GM19238 (cell line): ENCODE data around the gene TEX261.

ENCODE experiments used
- DNase-seq: peaks from one replicate; pipeline ENCODE4 v3.0.0; 2011; ENCODE audit warnings: low spot score; ENCODE audit not compliant: insufficient read length

TEX261 gene

DNA sequence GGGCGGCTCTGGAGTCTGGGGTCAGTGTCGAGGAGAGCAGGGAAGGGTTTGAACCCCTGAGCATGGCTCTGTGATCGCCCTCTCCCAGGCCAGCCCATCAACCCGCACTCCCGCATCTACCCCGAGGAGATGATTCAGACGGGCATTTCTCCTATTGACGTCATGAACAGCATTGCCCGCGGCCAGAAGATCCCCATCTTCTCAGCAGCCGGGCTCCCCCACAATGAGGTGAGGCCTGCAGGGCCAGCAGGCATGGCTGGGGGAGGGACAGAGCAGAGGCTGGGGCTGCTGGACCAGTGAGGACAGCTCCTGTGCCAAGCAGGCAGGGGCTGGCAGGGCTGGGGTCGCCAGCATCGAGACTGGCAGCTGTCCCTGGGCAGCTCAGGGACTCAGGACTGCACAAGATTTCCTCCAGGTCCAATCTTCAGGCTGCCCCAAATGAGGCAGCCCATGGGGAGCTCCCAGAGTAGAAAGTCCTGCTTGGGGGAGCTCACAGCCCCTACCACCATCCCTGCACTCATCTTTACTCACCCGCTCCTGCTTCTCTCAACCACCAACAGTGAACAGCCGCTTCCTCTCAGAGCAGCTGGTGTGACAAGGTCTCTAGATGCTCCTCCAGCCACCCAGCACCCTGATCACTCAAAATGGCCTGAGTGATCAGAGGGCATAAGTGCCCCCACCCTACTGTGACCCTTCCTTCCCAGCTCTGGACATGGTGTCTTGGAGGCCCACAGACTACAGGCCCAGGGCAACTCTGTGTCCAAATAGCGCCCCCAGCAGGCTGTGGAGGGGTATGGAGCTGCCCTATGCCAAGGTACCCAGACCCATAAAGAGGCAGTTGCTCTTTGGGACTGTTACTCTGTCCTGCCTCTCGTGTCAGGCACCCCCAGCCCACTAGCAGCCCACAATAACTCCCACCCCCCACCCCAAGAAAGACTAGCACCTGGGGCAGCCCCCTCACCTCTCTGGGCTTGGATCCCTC lies 34.5 kb downstream of the TEX261 start:
- no peak for DNase-seq

DNA sequence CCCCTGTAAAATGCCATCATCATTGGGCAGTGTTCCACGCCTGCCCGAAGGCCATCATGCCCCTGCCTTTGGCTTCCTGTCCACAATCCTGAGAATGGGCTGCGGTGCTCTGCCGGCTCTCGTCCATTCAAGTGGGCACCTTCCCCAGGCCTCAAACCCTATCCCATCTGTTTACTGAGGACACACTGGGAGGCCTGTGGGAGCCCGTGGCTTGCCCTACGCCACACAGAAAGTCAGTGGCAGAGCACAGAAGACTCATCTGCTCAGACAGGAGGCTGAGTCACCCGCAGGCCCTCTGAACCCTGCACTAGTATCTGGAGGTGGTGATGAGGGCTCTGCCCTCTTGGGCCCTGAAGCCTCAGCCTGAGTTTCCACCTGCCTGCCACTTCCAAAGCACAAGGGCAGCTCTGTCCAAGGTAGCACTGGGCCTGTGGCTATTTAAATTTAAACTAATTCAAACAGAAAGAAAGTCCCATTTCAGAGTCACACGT lies 35.4 kb downstream of the TEX261 start:
- DNase-seq: no peak

- no peak for DNase-seq
Observed at GRCh38 chr2:70958759-70959158, 35.9 kb downstream of the TEX261 start.

DNA sequence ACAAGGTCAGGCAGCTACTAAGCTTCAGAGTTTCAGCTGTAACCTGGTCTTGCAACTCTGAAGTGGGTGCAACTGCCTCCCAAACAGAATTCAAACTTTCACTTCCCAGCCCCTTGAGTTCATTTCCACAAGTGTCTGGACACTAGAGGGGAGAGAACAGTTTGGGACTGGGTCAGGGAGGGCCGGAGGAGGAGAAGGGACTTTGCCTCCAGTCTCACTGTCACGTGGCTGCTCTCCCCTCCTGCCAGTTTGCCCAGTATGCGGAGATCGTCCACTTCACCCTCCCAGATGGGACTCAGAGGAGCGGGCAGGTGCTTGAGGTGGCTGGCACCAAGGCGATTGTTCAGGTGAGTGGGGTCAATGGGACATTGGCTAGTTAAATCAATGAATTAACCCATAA lies 36.9 kb downstream of the TEX261 start:
- DNase-seq: no peak

GRCh38 chr2:70956141-70956540 lies 38.5 kb downstream of the TEX261 start:
- no peak for DNase-seq

DNA sequence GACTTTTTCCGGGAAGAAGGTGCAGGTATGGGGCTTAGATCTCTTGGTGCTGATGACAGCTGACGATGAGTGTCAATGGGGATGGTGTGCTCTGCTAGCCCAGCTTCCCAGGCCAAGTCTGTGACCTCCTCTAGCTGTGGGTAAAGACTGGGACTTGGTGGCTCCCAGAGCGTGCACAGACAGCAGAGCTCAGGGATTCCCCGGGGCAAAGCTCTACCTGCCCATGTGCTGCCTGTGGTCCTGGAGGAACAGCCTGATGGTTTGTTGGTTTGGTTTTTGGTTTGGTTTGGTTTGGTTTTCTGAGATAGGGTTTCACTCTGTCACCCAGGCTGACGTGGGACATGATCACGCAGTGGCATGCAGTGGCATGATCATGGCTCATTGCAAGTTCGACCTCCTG lies 39.8 kb downstream of the TEX261 start:
- DNase-seq: no peak

GRCh38 chr2:70949086-70949485 lies 45.6 kb downstream of the TEX261 start:
- DNase-seq: no peak

DNA sequence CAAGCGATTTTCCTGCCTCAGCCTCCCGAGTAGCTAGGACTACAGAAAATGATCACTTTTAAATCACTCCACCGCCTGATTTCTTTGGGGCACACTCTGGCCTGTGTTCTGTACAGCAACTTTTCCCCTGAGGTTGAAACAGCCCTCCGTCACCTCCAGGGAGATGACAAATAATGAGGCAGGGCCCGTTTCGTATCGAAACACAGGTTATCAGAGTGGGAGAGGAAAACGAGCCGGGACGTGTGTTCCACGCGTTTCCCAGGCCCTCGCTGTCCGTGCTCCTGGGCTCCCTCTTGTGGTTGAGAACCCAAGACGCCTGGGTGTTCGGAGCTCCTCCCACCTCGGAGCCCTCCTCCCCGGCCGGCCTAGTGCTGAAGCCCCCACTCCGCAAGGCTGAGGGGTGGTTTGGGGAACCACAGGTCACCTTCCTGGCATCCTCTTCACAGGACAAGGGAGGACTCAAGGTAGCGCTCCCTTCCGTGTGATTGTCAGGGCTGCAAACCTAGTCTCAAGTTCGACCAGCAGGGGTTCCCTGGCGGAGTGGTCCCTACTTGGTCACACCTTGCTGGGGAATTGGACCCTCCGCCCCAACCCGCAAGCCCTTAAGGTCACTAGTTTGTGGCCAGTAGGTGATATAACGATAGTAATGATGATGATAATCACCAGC lies 46.2 kb downstream of the TEX261 start:
- peak; percentile 69 for DNase-seq

DNA sequence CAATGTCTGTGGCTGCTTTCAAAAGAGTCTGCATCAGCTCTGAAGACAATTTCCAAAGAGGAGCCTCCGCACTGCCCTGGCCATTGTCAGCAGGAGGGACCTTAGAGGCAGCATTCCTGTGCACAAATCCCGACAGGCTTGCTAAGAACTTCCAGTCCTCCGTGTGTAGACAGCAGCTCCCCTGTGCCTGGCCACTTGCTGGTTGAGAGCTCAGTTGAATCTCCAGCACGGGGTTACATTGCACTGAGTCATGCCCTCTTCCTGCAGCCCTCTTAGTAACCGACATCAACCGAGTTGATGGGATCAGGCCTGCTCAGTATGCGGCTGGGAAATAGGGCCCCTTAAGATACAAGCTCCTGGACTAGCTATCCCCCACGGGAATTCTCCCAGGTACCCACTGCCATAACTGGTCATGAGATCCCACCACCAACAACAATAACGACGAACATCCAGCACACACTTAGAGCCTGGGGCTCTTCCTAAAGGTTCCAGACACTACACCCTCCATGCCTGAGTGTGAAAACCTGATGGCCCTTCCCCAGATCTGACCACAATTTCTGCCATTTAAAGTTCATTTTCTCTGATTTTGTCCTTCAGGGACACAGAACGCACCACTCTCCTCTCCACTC lies 47.0 kb downstream of the TEX261 start:
- no peak for DNase-seq

GRCh38 chr2:70946832-70947442 lies 47.7 kb downstream of the TEX261 start:
- no peak for DNase-seq

GRCh38 chr2:70944111-70944690 lies 50.5 kb downstream of the TEX261 start:
- DNase-seq: no peak

- no peak for DNase-seq
Observed at GRCh38 chr2:70943205-70943871, 51.3 kb downstream of the TEX261 start.

DNA sequence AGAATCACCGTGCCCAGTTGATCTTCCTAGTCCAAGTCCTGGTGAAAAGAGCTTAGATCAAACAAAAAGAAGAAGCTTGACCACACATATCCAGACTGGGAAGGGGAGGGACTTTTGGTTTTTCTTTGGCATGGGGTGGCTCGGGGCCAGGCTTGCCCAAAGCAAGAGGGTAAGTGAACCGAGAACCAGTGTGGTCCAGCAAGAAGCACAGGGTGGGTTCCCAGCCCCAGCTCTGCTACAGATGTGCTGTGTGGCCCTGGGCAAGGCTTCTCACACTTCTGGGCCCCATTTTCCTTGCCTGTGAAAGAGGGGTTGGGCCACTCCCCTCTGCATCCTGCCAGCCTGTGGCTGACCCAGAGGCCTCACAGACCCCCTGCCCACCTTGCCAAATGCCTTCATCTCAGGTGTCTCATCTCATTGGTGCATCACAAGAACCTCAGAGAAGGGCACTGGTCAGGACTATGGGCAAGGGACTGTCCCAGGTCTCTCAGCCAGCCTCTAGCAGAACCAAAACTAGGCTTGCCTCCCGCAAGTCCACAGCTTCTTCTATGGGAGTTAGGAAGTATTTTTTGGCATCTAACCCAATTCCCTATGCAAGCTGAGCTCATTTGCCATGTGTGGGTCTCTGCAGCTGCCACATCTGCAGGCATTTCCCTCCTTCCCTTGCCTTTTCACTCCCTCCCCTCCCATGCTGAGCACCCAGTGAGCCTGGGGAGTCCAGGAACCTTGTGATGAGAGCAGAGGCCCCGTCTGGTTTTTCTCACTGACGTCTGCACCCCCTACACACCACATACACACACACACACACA lies 52.1 kb downstream of the TEX261 start:
- DNase-seq: no peak

DNA sequence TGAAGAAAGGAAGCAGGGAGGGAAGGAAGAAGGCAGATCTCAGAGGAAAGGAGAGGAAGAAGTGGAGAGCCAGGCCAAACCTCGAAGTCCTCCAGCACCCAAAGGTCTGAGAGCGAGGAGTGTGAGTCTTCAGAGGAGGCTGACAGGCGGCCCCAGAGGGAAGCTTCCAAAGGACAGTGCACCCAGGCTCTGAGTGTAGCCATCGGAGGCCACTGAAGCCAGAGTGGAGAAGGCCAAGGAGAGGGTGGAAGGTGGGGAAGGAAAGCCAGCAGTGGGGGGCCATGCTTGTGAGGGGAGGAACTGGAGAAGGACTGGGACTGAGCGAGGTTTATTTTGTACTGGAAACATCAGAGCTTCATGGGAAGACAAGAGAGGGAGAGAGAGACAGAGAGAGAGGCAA lies 53.0 kb downstream of the TEX261 start:
- no peak for DNase-seq

DNA sequence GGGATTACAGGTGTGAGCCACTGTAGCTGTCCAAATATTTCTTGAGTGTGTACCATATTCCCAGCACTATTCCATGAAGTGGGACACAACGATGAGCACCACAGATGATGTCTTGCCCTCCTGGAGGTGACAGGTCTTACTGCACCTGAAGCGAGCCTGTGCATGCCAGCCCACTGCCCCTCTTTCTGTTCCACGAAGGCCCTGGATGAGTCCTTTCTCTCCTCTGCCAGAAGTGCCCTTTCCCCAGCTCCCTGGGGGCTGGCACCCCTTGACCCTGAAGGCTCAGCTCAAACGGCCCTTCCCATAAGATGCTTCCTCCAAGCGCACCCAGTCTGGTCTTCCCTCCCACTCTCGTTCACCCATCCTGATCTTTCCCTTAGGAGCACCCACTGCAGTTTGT lies 53.5 kb downstream of the TEX261 start:
- no peak for DNase-seq

GRCh38 chr2:70939839-70940580 lies 54.7 kb downstream of the TEX261 start:
- DNase-seq: no peak

- DNase-seq: no peak
Observed at GRCh38 chr2:70939001-70939838, 55.5 kb downstream of the TEX261 start.

DNA sequence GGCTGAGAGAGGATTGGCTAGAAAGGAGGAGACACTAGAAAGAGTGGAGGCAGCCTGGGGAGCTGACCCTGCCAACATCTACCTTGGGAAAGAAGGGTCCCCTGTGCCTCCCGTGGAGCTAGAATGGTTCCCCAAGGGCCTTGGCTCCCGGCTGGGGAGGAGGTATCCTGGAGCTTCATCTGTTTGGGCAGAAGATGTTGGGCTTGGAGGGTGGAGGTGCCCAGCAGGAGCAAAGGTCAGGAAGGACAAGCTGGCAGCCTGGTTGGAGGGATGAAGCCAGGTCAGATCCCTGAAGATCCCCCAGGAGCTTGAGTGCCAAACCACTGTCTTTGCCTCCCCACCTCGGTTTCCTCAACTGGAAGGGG lies 56.1 kb downstream of the TEX261 start:
- no peak for DNase-seq
